Iris pigment epithelial cell (primary cell): ENCODE data around the gene GYPE.
"Not testable (repeated sequence)": the region's sequence is repeated elsewhere in the genome, so short reads cannot be mapped to it uniquely, and the experiment has no call there.

Experiments
- DNase-seq: peaks from one replicate; pipeline ENCODE4 v3.0.0-alpha.2; 2011; ENCODE audit warnings: low read depth

Gene GYPE

GRCh38 chr4:143905440-143905839 is at the start of gene GYPE:
GYPE (minus strand) TSS chr4:143905559; CDS start chr4:143905507, 52 bp downstream.
- DNase-seq, result not testable (repeated sequence)

GRCh38 chr4:143951458-143951972 is 46.2 kb upstream of the GYPE start:
- not testable (repeated sequence) for DNase-seq

- DNase-seq, result not testable (repeated sequence)
These were observed 45.6 kb upstream of the GYPE start for GRCh38 chr4:143950967-143951366.

GRCh38 chr4:143950185-143950584 is 44.8 kb upstream of the GYPE start:
- not testable (repeated sequence) for DNase-seq

- DNase-seq, result not testable (repeated sequence)
These were observed 42.1 kb upstream of the GYPE start for GRCh38 chr4:143947493-143947892.

- DNase-seq, result not testable (repeated sequence)
These were observed 35.3 kb upstream of the GYPE start for GRCh38 chr4:143940708-143941107.

- no peak for DNase-seq
These were observed 34.2 kb upstream of the GYPE start for GRCh38 chr4:143939528-143939927.

- not testable (repeated sequence) for DNase-seq
These were observed 33.5 kb upstream of the GYPE start for GRCh38 chr4:143938890-143939289.

- DNase-seq, result no peak
These were observed 15.8 kb upstream of the GYPE start for GRCh38 chr4:143921181-143921580.

- DNase-seq, result not testable (repeated sequence)
These were observed 11.1 kb upstream of the GYPE start for GRCh38 chr4:143916485-143916884.

GRCh38 chr4:143912478-143912877 is 7.1 kb upstream of the GYPE start:
- not testable (repeated sequence) for DNase-seq

- DNase-seq, result not testable (repeated sequence)
These were observed 6.4 kb upstream of the GYPE start for GRCh38 chr4:143911528-143912417.

GRCh38 chr4:143910906-143911305 is 5.5 kb upstream of the GYPE start:
- not testable (repeated sequence) for DNase-seq

GRCh38 chr4:143907811-143908210 is 2.5 kb upstream of the GYPE start:
- DNase-seq, result not testable (repeated sequence)

- not testable (repeated sequence) for DNase-seq
These were observed 928 bp downstream of the GYPE start for GRCh38 chr4:143904431-143904830.

- DNase-seq, result not testable (repeated sequence)
These were observed 15.0 kb downstream of the GYPE start for GRCh38 chr4:143890323-143890722.

GRCh38 chr4:143888189-143888588 is 17.2 kb downstream of the GYPE start:
- not testable (repeated sequence) for DNase-seq

GRCh38 chr4:143884965-143885364 is 20.4 kb downstream of the GYPE start:
- not testable (repeated sequence) for DNase-seq

- no peak for DNase-seq
These were observed 21.8 kb downstream of the GYPE start for GRCh38 chr4:143883529-143883928.

- DNase-seq, result no peak
These were observed 22.5 kb downstream of the GYPE start for GRCh38 chr4:143882892-143883291.

- not testable (repeated sequence) for DNase-seq
These were observed 25.8 kb downstream of the GYPE start for GRCh38 chr4:143879561-143879960.

GRCh38 chr4:143875357-143875756 is 30.0 kb downstream of the GYPE start:
- DNase-seq, result not testable (repeated sequence)
